HCT116 (cell line): ENCODE measurements around the gene CDH23. TPM values are rescaled to one million over a fixed set of nuclear protein-coding genes. Genes with fewer than 3 reads are reported as not detected.

Experiments used
- ATAC-seq: fragments of 200-7000 bp; cut with Tn5 transposase; 2 replicates; pipeline ENCODE4 v1.9.1; 2020; ENCODE audit warnings: mild to moderate bottlenecking, moderate library complexity
- BruUV-seq: library from RNA; stranded (reverse); fragments of 400-500 nt; replicated peaks from 2 replicates; lab custom pipeline; 2021; lab: Mats Ljungman, UMichigan
- CTCF ChIA-PET: fragments of 300-600 bp; sonication (Branson Sonifier 250); formaldehyde crosslinking; loops from one replicate; lab custom pipeline; 2021; ENCODE audit warnings: antibody characterized with exemption; lab: Charles Lee
- POLR2A ChIA-PET: fragments of 300-600, 350-600 bp; sonication (Branson Sonifier 250); formaldehyde crosslinking; loops from one replicate; lab custom pipeline; 2021; ENCODE audit warnings: antibody characterized with exemption; lab: Charles Lee
- RAD21 ChIA-PET, 2 experiments: fragments of 300-600 bp; sonication (Branson Sonifier 250); formaldehyde crosslinking; loops; one replicate each; lab custom pipeline; 2023; ENCODE audit warnings: low total read pairs in 2 of 2; ENCODE audit not compliant: uncharacterized antibody in 2 of 2, unreplicated experiment in 2 of 2, low non-redundant PET in 1 of 2; lab: Charles Lee
- DNase-seq: peaks from one replicate; pipeline ENCODE4 v3.0.0-alpha.2; 2010; ENCODE audit warnings: low read depth, low spot score
- H2AFZ ChIP-seq: fragments of 200-600 bp; shearing (Covaris generic), sonication (generic); 2 replicates; pipeline ENCODE4 v1.6.1; 2017; ENCODE audit warnings: low read depth, mixed run types, mixed read lengths, antibody characterized with exemption, low read length; ENCODE audit not compliant: poor library complexity, severe bottlenecking
- H3K27ac ChIP-seq: 2 replicates; pipeline ENCODE4 v1.5.1; 2012; ENCODE audit warnings: low read depth, low read length
- H3K27me3 ChIP-seq: fragments of 200-600 bp; sonication (generic); 2 replicates; pipeline ENCODE4 v1.6.1; 2016; ENCODE audit warnings: mixed run types, low read length, mixed read lengths; ENCODE audit not compliant: insufficient read depth
- H3K36me3 ChIP-seq, 2 experiments: fragments of 200-500 bp in 1 of 2; fragments of 200-600 bp in 1 of 2; sonication (Bioruptor generic) in 1 of 2; sonication (generic) in 1 of 2; 2 replicates each; pipeline versions ENCODE4 v1.5.1 to v1.6.1; 2014 to 2016; ENCODE audit warnings: low read length in 2 of 2, inconsistent platforms in 1 of 2, mixed read lengths in 1 of 2, mixed run types in 1 of 2; ENCODE audit not compliant: insufficient read depth in 2 of 2, control insufficient read depth in 1 of 2
- H3K4me1 ChIP-seq, 2 experiments: fragments of 200-600 bp in 1 of 2; sonication (generic) in 1 of 2; 2 replicates each; pipeline versions ENCODE4 v1.5.1 to v1.6.1; 2012 to 2017; ENCODE audit warnings: low read length in 2 of 2, inconsistent platforms in 1 of 2, mild to moderate bottlenecking in 1 of 2, mixed read lengths in 1 of 2, mixed run types in 1 of 2, moderate library complexity in 1 of 2; ENCODE audit not compliant: insufficient read depth in 2 of 2, control insufficient read depth in 1 of 2
- H3K4me2 ChIP-seq: fragments of 200-600 bp; sonication (generic); 2 replicates; pipeline ENCODE4 v1.6.1; 2017; ENCODE audit warnings: mixed run types, low read length, mixed read lengths
- H3K4me3 ChIP-seq, 2 experiments: fragments of 200-600 bp in 1 of 2; sonication (generic) in 1 of 2; replicated peaks in 1 of 2; 2 replicates each; pipeline ENCODE4 v1.5.1; 2011 to 2016; ENCODE audit warnings: low read length in 2 of 2, control low read depth in 1 of 2, low read depth in 1 of 2, mild to moderate bottlenecking in 1 of 2, mixed read lengths in 1 of 2, mixed run types in 1 of 2
- H3K79me2 ChIP-seq: fragments of 200-600 bp; sonication (generic); 2 replicates; pipeline ENCODE4 v1.6.1; 2017; ENCODE audit warnings: mild to moderate bottlenecking, mixed run types, low read length, moderate library complexity, mixed read lengths; ENCODE audit not compliant: insufficient read depth
- H3K9ac ChIP-seq: fragments of 200-600 bp; sonication (generic); 2 replicates; pipeline ENCODE4 v1.6.1; 2016; ENCODE audit warnings: low read length, mixed read lengths
- H3K9me2 ChIP-seq: fragments of 200-600 bp; sonication (generic), shearing (Covaris generic); 2 replicates; pipeline ENCODE4 v1.6.1; 2017; ENCODE audit warnings: mixed run types, mild to moderate bottlenecking, moderate library complexity; ENCODE audit not compliant: insufficient read depth
- H3K9me3 ChIP-seq, 2 experiments: fragments of 200-500 bp in 1 of 2; fragments of 200-600 bp in 1 of 2; sonication (Bioruptor generic) in 1 of 2; sonication (generic) in 1 of 2; 2 replicates each; pipeline ENCODE4 v1.6.1; 2014 to 2017; ENCODE audit warnings: low read length in 2 of 2, mixed read lengths in 2 of 2, inconsistent platforms in 1 of 2, low read depth in 1 of 2, mild to moderate bottlenecking in 1 of 2, mixed run types in 1 of 2, moderate library complexity in 1 of 2; ENCODE audit not compliant: control insufficient read depth in 1 of 2, insufficient read depth in 1 of 2
- H4K20me1 ChIP-seq: fragments of 200-600 bp; sonication (generic), shearing (Covaris generic); 2 replicates; pipeline ENCODE4 v1.6.1; 2017; ENCODE audit warnings: mixed run types, mild to moderate bottlenecking, moderate library complexity; ENCODE audit not compliant: insufficient read depth
- EZH2phosphoT487 ChIP-seq: fragments of 200-600 bp; IDR thresholded peaks from 2 replicates; pipeline ENCODE4 v1.6.1; 2018; ENCODE audit warnings: antibody characterized with exemption, borderline replicate concordance
- FOSL1 ChIP-seq: IDR thresholded peaks from 2 replicates; pipeline ENCODE4 v1.6.1; 2012; ENCODE audit warnings: low read depth
- POLR2A ChIP-seq: IDR thresholded peaks from 2 replicates; pipeline ENCODE4 v1.7.0; 2011; ENCODE audit warnings: borderline replicate concordance; ENCODE audit not compliant: insufficient read depth, insufficient read length; ENCODE audit errors: extremely low read depth
- POLR2AphosphoS5 ChIP-seq: IDR thresholded peaks from 2 replicates; pipeline ENCODE4 v1.6.1; 2011; ENCODE audit warnings: mild to moderate bottlenecking, low read depth, low read length, moderate library complexity
- SP1 ChIP-seq: IDR thresholded peaks from 2 replicates; pipeline ENCODE4 v1.6.1; 2012; ENCODE audit warnings: low read depth
- YY1 ChIP-seq: IDR thresholded peaks from 2 replicates; pipeline ENCODE4 v1.6.1; 2011; ENCODE audit warnings: low read length, low read depth, moderate library complexity, mild to moderate bottlenecking; ENCODE audit not compliant: insufficient replicate concordance; ENCODE audit errors: extremely low read depth
- intact Hi-C: fragments of 100-400 bp; cut with micrococcal nuclease; formaldehyde crosslinking; loops from 2 replicates; pipeline ENCODE4 v1.10.0; 2022
- total RNA-seq: library from RNA; stranded (reverse); gene quantifications from one replicate; pipeline ENCODE4 v1.2.1, GENCODE V29; 2021; ENCODE audit not compliant: unreplicated experiment
- TF ChIP-seq, protein P1 (sequence below): IDR thresholded peaks from 2 replicates; pipeline ENCODE4 v1.6.1; 2011; ENCODE audit warnings: mild to moderate bottlenecking, low read length, moderate library complexity; ENCODE audit not compliant: insufficient replicate concordance; ENCODE audit errors: extremely low read depth
- TF ChIP-seq, protein P2 (sequence below), 3 experiments: fragments of 200-600 bp in 1 of 3; sonication (generic) in 1 of 3; IDR thresholded peaks in 2 of 3; conservative IDR thresholded peaks in 1 of 3; 2 replicates each; pipeline ENCODE4 v1.5.1; 2012 to 2017; ENCODE audit warnings: low read depth in 2 of 3, low read length in 2 of 3, antibody characterized with exemption in 1 of 3, borderline replicate concordance in 1 of 3, control low read depth in 1 of 3, mild to moderate bottlenecking in 1 of 3, mixed read lengths in 1 of 3, mixed run types in 1 of 3, moderate library complexity in 1 of 3; ENCODE audit not compliant: insufficient read depth in 1 of 3
- TF ChIP-seq, protein P3 (sequence below): IDR thresholded peaks from 2 replicates; pipeline ENCODE4 v1.6.1; 2012
- TF ChIP-seq, protein P4 (sequence below): IDR thresholded peaks from 2 replicates; pipeline ENCODE4 v1.6.1; 2012

The CDH23 gene
- total RNA-seq, 1 experiment from 2014 or later = not detected

GRCh38 chr10:71727738-71728737 is 331.3 kb downstream of the CDH23 start (continued):
- TF ChIP-seq, protein P1, sequence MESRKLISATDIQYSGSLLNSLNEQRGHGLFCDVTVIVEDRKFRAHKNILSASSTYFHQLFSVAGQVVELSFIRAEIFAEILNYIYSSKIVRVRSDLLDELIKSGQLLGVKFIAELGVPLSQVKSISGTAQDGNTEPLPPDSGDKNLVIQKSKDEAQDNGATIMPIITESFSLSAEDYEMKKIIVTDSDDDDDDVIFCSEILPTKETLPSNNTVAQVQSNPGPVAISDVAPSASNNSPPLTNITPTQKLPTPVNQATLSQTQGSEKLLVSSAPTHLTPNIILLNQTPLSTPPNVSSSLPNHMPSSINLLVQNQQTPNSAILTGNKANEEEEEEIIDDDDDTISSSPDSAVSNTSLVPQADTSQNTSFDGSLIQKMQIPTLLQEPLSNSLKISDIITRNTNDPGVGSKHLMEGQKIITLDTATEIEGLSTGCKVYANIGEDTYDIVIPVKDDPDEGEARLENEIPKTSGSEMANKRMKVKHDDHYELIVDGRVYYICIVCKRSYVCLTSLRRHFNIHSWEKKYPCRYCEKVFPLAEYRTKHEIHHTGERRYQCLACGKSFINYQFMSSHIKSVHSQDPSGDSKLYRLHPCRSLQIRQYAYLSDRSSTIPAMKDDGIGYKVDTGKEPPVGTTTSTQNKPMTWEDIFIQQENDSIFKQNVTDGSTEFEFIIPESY = no peak
- TF ChIP-seq, protein P2, sequence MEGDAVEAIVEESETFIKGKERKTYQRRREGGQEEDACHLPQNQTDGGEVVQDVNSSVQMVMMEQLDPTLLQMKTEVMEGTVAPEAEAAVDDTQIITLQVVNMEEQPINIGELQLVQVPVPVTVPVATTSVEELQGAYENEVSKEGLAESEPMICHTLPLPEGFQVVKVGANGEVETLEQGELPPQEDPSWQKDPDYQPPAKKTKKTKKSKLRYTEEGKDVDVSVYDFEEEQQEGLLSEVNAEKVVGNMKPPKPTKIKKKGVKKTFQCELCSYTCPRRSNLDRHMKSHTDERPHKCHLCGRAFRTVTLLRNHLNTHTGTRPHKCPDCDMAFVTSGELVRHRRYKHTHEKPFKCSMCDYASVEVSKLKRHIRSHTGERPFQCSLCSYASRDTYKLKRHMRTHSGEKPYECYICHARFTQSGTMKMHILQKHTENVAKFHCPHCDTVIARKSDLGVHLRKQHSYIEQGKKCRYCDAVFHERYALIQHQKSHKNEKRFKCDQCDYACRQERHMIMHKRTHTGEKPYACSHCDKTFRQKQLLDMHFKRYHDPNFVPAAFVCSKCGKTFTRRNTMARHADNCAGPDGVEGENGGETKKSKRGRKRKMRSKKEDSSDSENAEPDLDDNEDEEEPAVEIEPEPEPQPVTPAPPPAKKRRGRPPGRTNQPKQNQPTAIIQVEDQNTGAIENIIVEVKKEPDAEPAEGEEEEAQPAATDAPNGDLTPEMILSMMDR (IDR thresholded peaks at IDR 0.05 in 2 of 3, conservative IDR thresholded peaks at IDR 0.05 in 1 of 3; ENCODE audit: borderline replicate concordance in 1 of 3, insufficient read depth in 1 of 3, low read depth in 2 of 3, low read length in 2 of 3) = no peak

GRCh38 chr10:71729161-71729636 is 332.5 kb downstream of the CDH23 start:
- no peaks in the 10 kb centered on the region for H3K79me2 ChIP-seq
- no TSS peak for BruUV-seq
- no peak for DNase-seq
- ATAC-seq = no peak
- H3K36me3 ChIP-seq = no peaks in the 10 kb centered on the region
- H3K9ac ChIP-seq = no peak overlapping the region
- H4K20me1 ChIP-seq = no peaks in the 10 kb centered on the region
- H3K27me3 ChIP-seq = no peaks in the 10 kb centered on the region
- no peaks in the 10 kb centered on the region for H3K9me3 ChIP-seq
- 0 out of 2 replicates have a peak overlapping the region, but pooled peaks have one; percentile 13 for H3K4me2 ChIP-seq
- H2AFZ ChIP-seq = no peak overlapping the region
- CTCF ChIA-PET = no interaction called here
- H3K4me3 ChIP-seq = no peak overlapping the region
- no peaks in the 10 kb centered on the region for H3K9me2 ChIP-seq
- no peak overlapping the region for H3K27ac ChIP-seq
- H3K4me1 ChIP-seq = peaks cover 6 to 33% of the 10 kb centered on the region in 2 experiments; a peak in 3 of 4 replicates
- intact Hi-C loops = no loop called here
- RAD21 ChIA-PET = no interaction called here
- POLR2A ChIA-PET = no interaction called here
- TF ChIP-seq EZH2phosphoT487 = no peak
- TF ChIP-seq, protein P1 = no peak
- TF ChIP-seq FOSL1 = no peak
- TF ChIP-seq YY1 = no peak
- no peak for TF ChIP-seq POLR2A
- TF ChIP-seq, protein P3, sequence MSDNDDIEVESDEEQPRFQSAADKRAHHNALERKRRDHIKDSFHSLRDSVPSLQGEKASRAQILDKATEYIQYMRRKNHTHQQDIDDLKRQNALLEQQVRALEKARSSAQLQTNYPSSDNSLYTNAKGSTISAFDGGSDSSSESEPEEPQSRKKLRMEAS = no peak
- TF ChIP-seq, protein P4, sequence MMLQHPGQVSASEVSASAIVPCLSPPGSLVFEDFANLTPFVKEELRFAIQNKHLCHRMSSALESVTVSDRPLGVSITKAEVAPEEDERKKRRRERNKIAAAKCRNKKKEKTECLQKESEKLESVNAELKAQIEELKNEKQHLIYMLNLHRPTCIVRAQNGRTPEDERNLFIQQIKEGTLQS = no peak
- TF ChIP-seq, protein P2 (IDR thresholded peaks at IDR 0.05 in 2 of 3, conservative IDR thresholded peaks at IDR 0.05 in 1 of 3; ENCODE audit: borderline replicate concordance in 1 of 3, insufficient read depth in 1 of 3, low read depth in 2 of 3, low read length in 2 of 3) = no peak
- TF ChIP-seq SP1 = no peak
- TF ChIP-seq POLR2AphosphoS5 = no peak
